Lower leg skin (tissue), 3 donors: ENCODE measurements around the gene TNIK.

ENCODE experiments used
- CTCF ChIP-seq, 3 donors: fragments of 450-650 bp; IDR thresholded peaks; one replicate each; pipeline ENCODE4 v1.5.1; 2016; ENCODE audit warnings: antibody characterized with exemption in 3 of 3, mild to moderate bottlenecking in 3 of 3, moderate library complexity in 2 of 3
- POLR2A ChIP-seq, 2 donors: fragments of 450-650 bp; IDR thresholded peaks; one replicate each; pipeline ENCODE4 v1.6.1; 2016 to 2017; ENCODE audit warnings: antibody characterized with exemption in 2 of 2, mild to moderate bottlenecking in 1 of 2, moderate library complexity in 1 of 2

- TF ChIP-seq CTCF (IDR thresholded peaks at IDR 0.05) (no peak), POLR2A (IDR thresholded peaks at IDR 0.05) (no peak)
Observed at GRCh38 chr3:171330938-171331337, 129.3 kb downstream of the TNIK start.
